Measurements from ENCODE around the gene IPCEF1. TPM values are rescaled to one million over a fixed set of nuclear protein-coding genes. Genes with fewer than 3 reads are reported as not detected.

IPCEF1 gene
- total RNA-seq, 4 donors from 2014 or later: 3.1 to 9.7 (median 3.4) TPM

GRCh38 chr6:154399097-154399496 is 42.5 kb upstream of the IPCEF1 start:
- intact Hi-C loops (cut with DNase I; ENCODE audit: low total_unique reads): no loop called here
- DNase-seq: no peak
- no peaks in the 10 kb centered on the region for H3K4me1 ChIP-seq
- TF ChIP-seq POLR2A (IDR thresholded peaks at IDR 0.05): no peak
- no peak for TF ChIP-seq CTCF (IDR thresholded peaks at IDR 0.05)
- no peaks in the 10 kb centered on the region for H3K36me3 ChIP-seq
- no peak overlapping the region for H3K27ac ChIP-seq
- no peaks in the 10 kb centered on the region for H3K27me3 ChIP-seq
- no peak overlapping the region for H3K4me3 ChIP-seq
- H3K9me3 ChIP-seq: no peaks in the 10 kb centered on the region

- intact Hi-C loops (cut with DNase I; ENCODE audit: low total_unique reads): no loop called here
- TF ChIP-seq POLR2A (IDR thresholded peaks at IDR 0.05): no peak
- TF ChIP-seq CTCF (IDR thresholded peaks at IDR 0.05): no peak
- H3K9me3 ChIP-seq: no peaks in the 10 kb centered on the region
- no peaks in the 10 kb centered on the region for H3K36me3 ChIP-seq
- H3K27me3 ChIP-seq: no peaks in the 10 kb centered on the region
- no peak overlapping the region for H3K27ac ChIP-seq
- no peaks in the 10 kb centered on the region for H3K4me1 ChIP-seq
- no peak overlapping the region for H3K4me3 ChIP-seq
- no peak for DNase-seq
These were observed 41.0 kb upstream of the IPCEF1 start for GRCh38 chr6:154397491-154398195.

- intact Hi-C loops (cut with DNase I; ENCODE audit: low total_unique reads): no loop called here
- H3K27me3 ChIP-seq: no peaks in the 10 kb centered on the region
- H3K27ac ChIP-seq: no peak overlapping the region
- no peaks in the 10 kb centered on the region for H3K36me3 ChIP-seq
- no peaks in the 10 kb centered on the region for H3K9me3 ChIP-seq
- H3K4me1 ChIP-seq: no peaks in the 10 kb centered on the region
- H3K4me3 ChIP-seq: no peak overlapping the region
- TF ChIP-seq POLR2A (IDR thresholded peaks at IDR 0.05) (no peak), CTCF (IDR thresholded peaks at IDR 0.05) (no peak)
- DNase-seq: no peak
These were observed 39.3 kb upstream of the IPCEF1 start for GRCh38 chr6:154395878-154396277.

GRCh38 chr6:154395316-154395715 is 38.7 kb upstream of the IPCEF1 start:
- TF ChIP-seq POLR2A (IDR thresholded peaks at IDR 0.05) (no peak), CTCF (IDR thresholded peaks at IDR 0.05) (no peak)
- Histone ChIP-seq H3K36me3 (no peaks in the 10 kb centered on the region), H3K27me3 (no peaks in the 10 kb centered on the region), H3K4me1 (no peaks in the 10 kb centered on the region), H3K9me3 (no peaks in the 10 kb centered on the region), H3K27ac (no peak overlapping the region), H3K4me3 (no peak overlapping the region)
- intact Hi-C loops (cut with DNase I; ENCODE audit: low total_unique reads): no loop called here
- no peak for DNase-seq

- no peak overlapping the region for H3K27ac ChIP-seq
- no peaks in the 10 kb centered on the region for H3K9me3 ChIP-seq
- no peak for DNase-seq
- H3K4me1 ChIP-seq: no peaks in the 10 kb centered on the region
- H3K27me3 ChIP-seq: no peaks in the 10 kb centered on the region
- H3K36me3 ChIP-seq: no peaks in the 10 kb centered on the region
- H3K4me3 ChIP-seq: no peak overlapping the region
- no peak for TF ChIP-seq POLR2A (IDR thresholded peaks at IDR 0.05)
- TF ChIP-seq CTCF (IDR thresholded peaks at IDR 0.05): no peak
- intact Hi-C loops (cut with DNase I; ENCODE audit: low total_unique reads): no loop called here
These were observed 38.0 kb upstream of the IPCEF1 start for GRCh38 chr6:154394571-154394970.
